Suprapubic skin (tissue), 4 donors: ENCODE results near the gene GXYLT2. TPM values are rescaled to one million over a fixed set of nuclear protein-coding genes. Genes with fewer than 3 reads are reported as not detected.
"Not testable (repeated sequence)": the region's sequence is repeated elsewhere in the genome, so short reads cannot be mapped to it uniquely, and the experiment has no call there.

ENCODE experiments used
- DNase-seq, 2 donors: peaks; one replicate each; pipeline ENCODE4 v3.0.0-alpha.2; 2019; ENCODE audit warnings: low spot score in 2 of 2
- H3K27ac ChIP-seq: fragments of 200-600 bp; sonication (generic); one replicate; pipeline ENCODE4 v1.5.1; 2019
- H3K27me3 ChIP-seq: fragments of 200-600 bp; sonication (generic); one replicate; pipeline ENCODE4 v1.5.1; 2019
- H3K36me3 ChIP-seq: fragments of 200-600 bp; sonication (generic); one replicate; pipeline ENCODE4 v1.5.1; 2019
- H3K4me1 ChIP-seq: fragments of 200-600 bp; sonication (generic); one replicate; pipeline ENCODE4 v1.5.1; 2019
- H3K4me3 ChIP-seq: fragments of 200-600 bp; sonication (generic); one replicate; pipeline ENCODE4 v1.5.1; 2019; ENCODE audit warnings: mild to moderate bottlenecking
- H3K9me3 ChIP-seq: fragments of 200-600 bp; sonication (generic); one replicate; pipeline ENCODE4 v1.5.1; 2019
- CTCF ChIP-seq, 2 donors: fragments of 200-600 bp in 1 of 2; fragments of 450-650 bp in 1 of 2; sonication (generic) in 1 of 2; IDR thresholded peaks; one replicate each; pipeline ENCODE4 v1.5.1; 2016 to 2019; ENCODE audit warnings: antibody characterized with exemption in 2 of 2, mild to moderate bottlenecking in 1 of 2, moderate library complexity in 1 of 2
- EP300 ChIP-seq: sonication (generic); formaldehyde crosslinking; IDR thresholded peaks from one replicate; pipeline ENCODE4 v1.6.1; 2017; ENCODE audit warnings: antibody characterized with exemption
- POLR2A ChIP-seq, 2 donors: fragments of 450-650 bp; IDR thresholded peaks; one replicate each; pipeline ENCODE4 v1.6.1; 2017; ENCODE audit warnings: antibody characterized with exemption in 2 of 2, mild to moderate bottlenecking in 2 of 2, moderate library complexity in 2 of 2
- POLR2AphosphoS5 ChIP-seq, 3 donors: sonication (generic); formaldehyde crosslinking; IDR thresholded peaks; one replicate each; pipeline ENCODE4 v1.6.1; 2017; ENCODE audit warnings: antibody characterized with exemption in 3 of 3
- WGBS: methylation state at CpG from one replicate; pipeline ENCODE4 v1.1.5; 2018; 5-methylcytosine and 5-hydroxymethylcytosine counted together
- total RNA-seq, 4 donors: library from RNA; depleted of rRNA; stranded (reverse); fragments of >200 nt; gene quantifications; one replicate each; pipeline ENCODE4 v1.1.0, GENCODE V29; 2016

GXYLT2 gene
- total RNA-seq, 4 donors from 2014 or later: 0.72 to 18.6 (median 2.1) TPM

- no peaks in the 10 kb centered on the region for H3K9me3 ChIP-seq
- H3K27ac ChIP-seq: no peak overlapping the region
- H3K27me3 ChIP-seq: no peaks in the 10 kb centered on the region
- WGBS: 55% methylated on average over 2 of the region's 2 CpGs
- TF ChIP-seq POLR2AphosphoS5 (IDR thresholded peaks at IDR 0.05) (no peak), CTCF (IDR thresholded peaks at IDR 0.05) (no peak), EP300 (no peak), POLR2A (IDR thresholded peaks at IDR 0.05) (no peak)
- DNase-seq: no peak
- no peak overlapping the region for H3K4me3 ChIP-seq
- no peaks in the 10 kb centered on the region for H3K36me3 ChIP-seq
- H3K4me1 ChIP-seq: peaks cover 10% of the 10 kb centered on the region
Measured at GRCh38 chr3:72912532-72912931, 24.7 kb downstream of the GXYLT2 start.

DNA sequence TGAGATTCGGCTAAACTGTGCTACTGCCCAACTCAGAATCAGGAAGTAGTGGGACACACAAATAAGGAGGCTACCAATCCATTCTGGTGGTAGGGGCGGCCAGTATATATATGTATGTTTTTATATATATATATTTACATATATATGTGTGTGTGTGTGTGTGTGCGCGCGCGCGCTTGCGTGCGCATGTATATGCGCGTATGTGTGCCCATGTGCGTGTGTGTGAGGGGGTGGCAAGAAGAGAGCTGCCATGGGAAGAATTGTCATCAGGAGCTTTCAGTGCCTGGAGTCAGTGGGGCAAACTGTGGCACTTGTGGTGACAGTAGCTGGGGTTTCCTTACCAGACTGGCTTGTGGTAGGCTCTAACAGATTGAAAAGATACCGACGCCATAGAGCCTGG, 26.5 kb downstream of the GXYLT2 start:
- Histone ChIP-seq H3K36me3 (no peaks in the 10 kb centered on the region), H3K4me1 (no peaks in the 10 kb centered on the region), H3K4me3 (no peak overlapping the region), H3K27me3 (no peaks in the 10 kb centered on the region), H3K27ac (no peak overlapping the region), H3K9me3 (no peaks in the 10 kb centered on the region)
- DNase-seq: no peak
- TF ChIP-seq POLR2AphosphoS5 (IDR thresholded peaks at IDR 0.05) (no peak), CTCF (IDR thresholded peaks at IDR 0.05) (no peak), POLR2A (IDR thresholded peaks at IDR 0.05) (no peak), EP300 (no peak)
- 98% methylated on average over 14 of the region's 14 CpGs for WGBS

GRCh38 chr3:72916250-72916649, 28.4 kb downstream of the GXYLT2 start:
- no peaks in the 10 kb centered on the region for H3K9me3 ChIP-seq
- no peak overlapping the region for H3K27ac ChIP-seq
- no peak overlapping the region for H3K4me3 ChIP-seq
- H3K36me3 ChIP-seq: no peaks in the 10 kb centered on the region
- H3K27me3 ChIP-seq: no peaks in the 10 kb centered on the region
- no peak for TF ChIP-seq EP300
- no peak for TF ChIP-seq CTCF (IDR thresholded peaks at IDR 0.05)
- no peak for TF ChIP-seq POLR2AphosphoS5 (IDR thresholded peaks at IDR 0.05)
- no peak for TF ChIP-seq POLR2A (IDR thresholded peaks at IDR 0.05)
- H3K4me1 ChIP-seq: no peaks in the 10 kb centered on the region
- WGBS: 100% methylated on average over 2 of the region's 2 CpGs
- DNase-seq: no peak

DNA sequence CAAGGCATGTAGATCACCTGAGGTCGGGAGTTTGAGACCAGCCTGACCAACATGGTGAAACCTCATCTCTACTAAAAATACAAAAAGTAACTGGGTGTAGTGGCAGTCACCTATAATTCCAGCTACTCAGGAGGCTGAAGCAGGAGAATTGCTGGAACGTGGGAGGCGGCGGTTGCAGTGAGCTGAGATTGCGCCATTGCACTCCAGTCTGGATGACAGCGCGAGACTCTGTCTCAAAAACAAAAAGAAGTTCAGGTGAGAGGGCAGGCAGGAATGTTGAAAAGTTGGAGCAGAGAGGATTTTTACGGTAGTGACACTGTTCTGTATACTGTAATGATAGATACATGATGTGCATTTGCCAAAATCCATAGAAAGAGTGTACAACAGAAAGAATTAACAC, 31.7 kb downstream of the GXYLT2 start:
- Histone ChIP-seq H3K27ac (no peak overlapping the region), H3K4me1 (no peaks in the 10 kb centered on the region), H3K27me3 (no peaks in the 10 kb centered on the region), H3K36me3 (no peaks in the 10 kb centered on the region), H3K9me3 (no peaks in the 10 kb centered on the region), H3K4me3 (no peak overlapping the region)
- TF ChIP-seq CTCF (IDR thresholded peaks at IDR 0.05) (no peak), POLR2AphosphoS5 (IDR thresholded peaks at IDR 0.05) (no peak)
- no peak for DNase-seq
- 94% methylated on average over 8 of the region's 8 CpGs for WGBS

- Histone ChIP-seq H3K36me3 (no peaks in the 10 kb centered on the region), H3K27me3 (no peaks in the 10 kb centered on the region), H3K4me1 (no peaks in the 10 kb centered on the region), H3K4me3 (no peak overlapping the region), H3K27ac (no peak overlapping the region), H3K9me3 (no peaks in the 10 kb centered on the region)
- TF ChIP-seq POLR2A (IDR thresholded peaks at IDR 0.05): no peak
- TF ChIP-seq CTCF (IDR thresholded peaks at IDR 0.05): no peak
- TF ChIP-seq POLR2AphosphoS5 (IDR thresholded peaks at IDR 0.05): no peak
- TF ChIP-seq EP300: no peak
- DNase-seq: no peak
- 92% methylated on average over 3 of the region's 3 CpGs for WGBS
Measured at GRCh38 chr3:72924055-72924454, 36.2 kb downstream of the GXYLT2 start.

GRCh38 chr3:72928781-72929735, 41.2 kb downstream of the GXYLT2 start:
- DNase-seq, H3K4me1 ChIP-seq, H3K27me3 ChIP-seq, H3K27ac ChIP-seq, H3K4me3 ChIP-seq, H3K9me3 ChIP-seq, H3K36me3 ChIP-seq: not testable (repeated sequence)
- 86% methylated on average over 51 of the region's 51 CpGs for WGBS
